Measurements from ENCODE around the gene EGFR. TPM values are rescaled to one million over a fixed set of nuclear protein-coding genes. Genes with fewer than 3 reads are reported as not detected.

Gene EGFR
- total RNA-seq, 1 donor from 2014 or later, result 12.8 TPM

GRCh38 chr7:55056577-55057480 lies 38.0 kb downstream of the EGFR start:
- Mint-ChIP-seq H3K4me3 (ENCODE audit: unreplicated experiment) (no peak overlapping the region), H3K4me1 (ENCODE audit: low read depth, unreplicated experiment) (peaks cover 13% of the 10 kb centered on the region), H3K36me3 (ENCODE audit: unreplicated experiment) (no peaks in the 10 kb centered on the region), H3K9me3 (ENCODE audit: unreplicated experiment) (no peaks in the 10 kb centered on the region), H3K27ac (ENCODE audit: unreplicated experiment) (no peak overlapping the region), H3K27me3 (ENCODE audit: unreplicated experiment) (peaks cover 3% of the 10 kb centered on the region)
- TF ChIP-seq CTCF (IDR thresholded peaks at IDR 0.05; ENCODE audit: partially characterized antibody, unreplicated experiment), result no peak
- DNase-seq, result no peak

DNA sequence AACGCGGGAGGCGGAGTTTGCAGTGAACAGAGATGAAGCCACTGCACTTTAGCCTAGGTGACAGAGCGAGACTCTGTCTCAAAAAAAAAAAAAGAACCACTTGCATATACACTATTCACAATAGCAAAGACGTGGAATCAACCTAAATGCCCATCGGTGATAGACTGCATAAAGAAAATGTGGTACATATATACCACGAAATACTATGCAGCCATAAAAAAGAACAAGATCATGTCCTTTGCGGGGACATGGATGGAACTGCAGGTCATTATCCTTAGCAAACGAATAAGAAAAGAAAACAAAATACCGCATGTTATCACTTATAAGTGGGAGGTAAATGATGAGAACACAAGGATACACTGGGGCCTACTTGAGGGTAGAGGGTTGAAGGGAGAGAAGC lies 39.5 kb downstream of the EGFR start:
- DNase-seq, result no peak

DNA sequence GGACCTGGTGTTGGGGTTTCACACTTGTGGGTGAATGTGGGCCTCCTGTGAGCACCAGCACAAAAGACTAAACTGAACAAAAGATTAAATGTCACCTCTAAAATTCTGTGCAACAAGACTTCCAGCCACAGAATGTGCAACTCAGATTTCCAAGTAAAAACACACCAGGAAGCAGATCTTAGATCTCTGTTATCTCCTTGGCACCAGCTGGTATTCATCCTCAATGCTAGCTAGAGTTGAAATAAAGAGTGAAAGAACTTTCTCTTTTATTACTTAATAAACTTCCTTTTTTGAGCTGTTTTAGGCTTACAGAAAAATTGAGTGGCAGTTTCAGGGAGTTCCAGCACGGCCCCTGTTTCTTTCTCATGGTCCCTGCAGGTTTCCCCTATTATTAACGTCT lies 40.2 kb downstream of the EGFR start:
- no peak for TF ChIP-seq CTCF (IDR thresholded peaks at IDR 0.05; ENCODE audit: partially characterized antibody, unreplicated experiment)
- Mint-ChIP-seq H3K9me3 (ENCODE audit: unreplicated experiment) (no peaks in the 10 kb centered on the region), H3K27me3 (ENCODE audit: unreplicated experiment) (peaks cover 3% of the 10 kb centered on the region), H3K27ac (ENCODE audit: unreplicated experiment) (no peak overlapping the region), H3K4me1 (ENCODE audit: low read depth, unreplicated experiment) (peaks cover 18% of the 10 kb centered on the region), H3K36me3 (ENCODE audit: unreplicated experiment) (no peaks in the 10 kb centered on the region), H3K4me3 (ENCODE audit: unreplicated experiment) (no peak overlapping the region)
- DNase-seq, result no peak

More for the DNA sequence above, 39.5 kb downstream of the EGFR start:
- Mint-ChIP-seq H3K9me3 (ENCODE audit: unreplicated experiment) (no peaks in the 10 kb centered on the region), H3K4me1 (ENCODE audit: low read depth, unreplicated experiment) (peaks cover 15% of the 10 kb centered on the region), H3K36me3 (ENCODE audit: unreplicated experiment) (no peaks in the 10 kb centered on the region), H3K27me3 (ENCODE audit: unreplicated experiment) (peaks cover 3% of the 10 kb centered on the region), H3K4me3 (ENCODE audit: unreplicated experiment) (no peak overlapping the region), H3K27ac (ENCODE audit: unreplicated experiment) (no peak overlapping the region)
- no peak for TF ChIP-seq CTCF (IDR thresholded peaks at IDR 0.05; ENCODE audit: partially characterized antibody, unreplicated experiment)

- H3K4me1 Mint-ChIP-seq (ENCODE audit: low read depth, unreplicated experiment), result peaks cover 22% of the 10 kb centered on the region
- no peak for TF ChIP-seq CTCF (IDR thresholded peaks at IDR 0.05; ENCODE audit: partially characterized antibody, unreplicated experiment)
- no peak for DNase-seq
- H3K27ac Mint-ChIP-seq (ENCODE audit: unreplicated experiment), result no peak overlapping the region
- no peaks in the 10 kb centered on the region for H3K9me3 Mint-ChIP-seq (ENCODE audit: unreplicated experiment)
- no peaks in the 10 kb centered on the region for H3K36me3 Mint-ChIP-seq (ENCODE audit: unreplicated experiment)
- H3K27me3 Mint-ChIP-seq (ENCODE audit: unreplicated experiment), result peaks cover 3% of the 10 kb centered on the region
- no peak overlapping the region for H3K4me3 Mint-ChIP-seq (ENCODE audit: unreplicated experiment)
These were observed 41.3 kb downstream of the EGFR start for GRCh38 chr7:55060085-55060484.

DNA sequence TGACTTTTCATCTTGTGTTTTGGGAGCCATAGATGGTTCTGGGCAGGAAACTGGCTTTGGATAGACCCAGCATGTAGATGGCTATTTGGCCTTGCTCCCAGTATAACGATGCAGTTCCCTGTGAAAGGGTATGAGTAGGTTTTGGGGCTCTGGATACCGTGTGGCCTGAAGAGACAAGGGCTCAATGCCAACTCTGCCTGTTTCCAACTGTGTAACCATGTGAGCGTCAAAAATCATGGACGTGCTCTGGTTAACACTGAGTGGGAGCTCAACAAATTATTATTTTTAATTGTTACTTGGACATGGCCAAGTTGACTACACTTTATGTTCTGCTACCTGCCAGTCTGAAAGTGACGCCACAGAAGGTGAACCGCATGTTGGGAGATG lies 41.8 kb downstream of the EGFR start:
- Mint-ChIP-seq H3K9me3 (ENCODE audit: unreplicated experiment) (no peaks in the 10 kb centered on the region), H3K27ac (ENCODE audit: unreplicated experiment) (no peak overlapping the region), H3K4me3 (ENCODE audit: unreplicated experiment) (no peak overlapping the region), H3K4me1 (ENCODE audit: low read depth, unreplicated experiment) (peaks cover 22% of the 10 kb centered on the region), H3K36me3 (ENCODE audit: unreplicated experiment) (no peaks in the 10 kb centered on the region), H3K27me3 (ENCODE audit: unreplicated experiment) (peaks cover 3% of the 10 kb centered on the region)
- no peak for TF ChIP-seq CTCF (IDR thresholded peaks at IDR 0.05; ENCODE audit: partially characterized antibody, unreplicated experiment)
- no peak for DNase-seq
